HEK293 (cell line): ENCODE measurements around the gene FUBP3.

Experiments used
- GLI4 ChIP-seq: fragments of 450-650 bp; formaldehyde crosslinking; IDR thresholded peaks from 2 replicates; pipeline ENCODE4 v1.5.1; 2016; ENCODE audit warnings: missing biosample characterization, missing genetic modification characterization
- HOXC10 ChIP-seq: sonication (generic); formaldehyde crosslinking; IDR thresholded peaks from 2 replicates; pipeline ENCODE4 v1.8.1; 2023; ENCODE audit warnings: mild to moderate bottlenecking, missing genetic modification reagents
- HOXD13 ChIP-seq: sonication (generic); formaldehyde crosslinking; IDR thresholded peaks from 2 replicates; pipeline ENCODE4 v1.8.0; 2022; ENCODE audit warnings: missing genetic modification reagents, borderline replicate concordance
- MZF1 ChIP-seq: fragments of 450-650 bp; formaldehyde crosslinking; IDR thresholded peaks from 2 replicates; pipeline ENCODE4 v1.5.1; 2017; ENCODE audit warnings: missing biosample characterization, missing genetic modification characterization, borderline replicate concordance
- PATZ1 ChIP-seq: fragments of 450-650 bp; formaldehyde crosslinking; IDR thresholded peaks from 2 replicates; pipeline ENCODE4 v1.5.1; 2016; ENCODE audit warnings: missing biosample characterization, missing genetic modification characterization
- RBAK ChIP-seq: fragments of 450-650 bp; formaldehyde crosslinking; IDR thresholded peaks from 2 replicates; pipeline ENCODE4 v1.5.1; 2016; ENCODE audit warnings: missing biosample characterization, missing genetic modification characterization
- SCRT1 ChIP-seq: fragments of 450-650 bp; formaldehyde crosslinking; IDR thresholded peaks from 2 replicates; pipeline ENCODE4 v1.5.1; 2016; ENCODE audit warnings: missing biosample characterization, missing genetic modification characterization, borderline replicate concordance
- SP3 ChIP-seq: fragments of 450-650 bp; formaldehyde crosslinking; IDR thresholded peaks from 2 replicates; pipeline ENCODE4 v1.5.1; 2016; ENCODE audit warnings: missing biosample characterization, missing genetic modification characterization
- SP7 ChIP-seq: fragments of 450-650 bp; formaldehyde crosslinking; IDR thresholded peaks from 2 replicates; pipeline ENCODE4 v1.5.1; 2016; ENCODE audit warnings: missing biosample characterization, missing genetic modification characterization
- ZBTB21 ChIP-seq: fragments of 450-650 bp; formaldehyde crosslinking; IDR thresholded peaks from 2 replicates; pipeline ENCODE4 v1.5.1; 2017; ENCODE audit warnings: missing biosample characterization, missing genetic modification characterization
- ZBTB7A ChIP-seq: fragments of 450-650 bp; formaldehyde crosslinking; IDR thresholded peaks from 2 replicates; pipeline ENCODE4 v1.5.1; 2016; ENCODE audit warnings: low read depth, missing biosample characterization, missing genetic modification characterization
- ZFHX2 ChIP-seq: fragments of 450-650 bp; formaldehyde crosslinking; conservative IDR thresholded peaks from 2 replicates; pipeline ENCODE4 v1.5.1; 2016; ENCODE audit warnings: missing biosample characterization, missing genetic modification characterization
- ZFP41 ChIP-seq: fragments of 450-650 bp; formaldehyde crosslinking; IDR thresholded peaks from 2 replicates; pipeline ENCODE4 v1.5.1; 2016; ENCODE audit warnings: missing biosample characterization, missing genetic modification characterization, borderline replicate concordance
- ZNF114 ChIP-seq: fragments of 450-650 bp; formaldehyde crosslinking; IDR thresholded peaks from 2 replicates; pipeline ENCODE4 v1.5.0; 2017; ENCODE audit warnings: missing biosample characterization, missing genetic modification characterization
- ZNF121 ChIP-seq: fragments of 450-650 bp; formaldehyde crosslinking; IDR thresholded peaks from 2 replicates; pipeline ENCODE4 v1.5.1; 2016; ENCODE audit warnings: missing biosample characterization, missing genetic modification characterization
- ZNF132 ChIP-seq: fragments of 450-650 bp; formaldehyde crosslinking; IDR thresholded peaks from 2 replicates; pipeline ENCODE4 v1.5.1; 2017; ENCODE audit warnings: missing biosample characterization, missing genetic modification characterization, borderline replicate concordance
- ZNF140 ChIP-seq: fragments of 450-650 bp; formaldehyde crosslinking; IDR thresholded peaks from 2 replicates; pipeline ENCODE4 v1.5.1; 2016; ENCODE audit warnings: missing biosample characterization, missing genetic modification characterization
- ZNF174 ChIP-seq: fragments of 450-650 bp; formaldehyde crosslinking; IDR thresholded peaks from 2 replicates; pipeline ENCODE4 v1.5.0; 2017; ENCODE audit warnings: missing biosample characterization, mild to moderate bottlenecking, missing genetic modification characterization
- ZNF202 ChIP-seq: fragments of 450-650 bp; formaldehyde crosslinking; IDR thresholded peaks from 2 replicates; pipeline ENCODE4 v1.5.1; 2016; ENCODE audit warnings: missing biosample characterization, missing genetic modification characterization, borderline replicate concordance
- ZNF221 ChIP-seq: fragments of 450-650 bp; formaldehyde crosslinking; IDR thresholded peaks from 2 replicates; pipeline ENCODE4 v1.5.1; 2017; ENCODE audit warnings: missing biosample characterization, missing genetic modification characterization, borderline replicate concordance
- ZNF223 ChIP-seq: fragments of 450-650 bp; formaldehyde crosslinking; IDR thresholded peaks from 2 replicates; pipeline ENCODE4 v1.5.1; 2016; ENCODE audit warnings: missing biosample characterization, missing genetic modification characterization
- ZNF23 ChIP-seq: fragments of 450-650 bp; formaldehyde crosslinking; IDR thresholded peaks from 2 replicates; pipeline ENCODE4 v1.5.1; 2016; ENCODE audit warnings: missing biosample characterization, missing genetic modification characterization, borderline replicate concordance
- ZNF248 ChIP-seq: fragments of 450-650 bp; formaldehyde crosslinking; IDR thresholded peaks from 2 replicates; pipeline ENCODE4 v1.5.1; 2017; ENCODE audit warnings: missing biosample characterization, missing genetic modification characterization
- ZNF341 ChIP-seq: fragments of 450-650 bp; formaldehyde crosslinking; IDR thresholded peaks from 2 replicates; pipeline ENCODE4; 2016; ENCODE audit warnings: low read depth, missing biosample characterization, missing genetic modification characterization
- ZNF404 ChIP-seq: fragments of 450-650 bp; formaldehyde crosslinking; IDR thresholded peaks from 2 replicates; pipeline ENCODE4 v1.5.1; 2017; ENCODE audit warnings: missing biosample characterization, missing genetic modification characterization
- ZNF423 ChIP-seq: fragments of 450-650 bp; formaldehyde crosslinking; IDR thresholded peaks from 2 replicates; pipeline ENCODE4 v1.5.1; 2016; ENCODE audit warnings: missing biosample characterization, missing genetic modification characterization
- ZNF449 ChIP-seq: fragments of 450-650 bp; formaldehyde crosslinking; IDR thresholded peaks from 2 replicates; pipeline ENCODE4 v1.5.1; 2017; ENCODE audit warnings: missing biosample characterization, mild to moderate bottlenecking, missing genetic modification characterization, moderate library complexity
- ZNF488 ChIP-seq: fragments of 450-650 bp; formaldehyde crosslinking; IDR thresholded peaks from 2 replicates; pipeline ENCODE4 v1.5.1; 2016; ENCODE audit warnings: missing biosample characterization, missing genetic modification characterization
- ZNF501 ChIP-seq: fragments of 450-650 bp; formaldehyde crosslinking; IDR thresholded peaks from 2 replicates; pipeline ENCODE4 v1.5.1; 2016; ENCODE audit warnings: missing biosample characterization, missing genetic modification characterization
- ZNF513 ChIP-seq: fragments of 450-650 bp; IDR thresholded peaks from 2 replicates; pipeline ENCODE4 v1.5.1; 2018; ENCODE audit warnings: missing biosample characterization, missing genetic modification characterization
- ZNF521 ChIP-seq: fragments of 450-650 bp; formaldehyde crosslinking; IDR thresholded peaks from 2 replicates; pipeline ENCODE4 v1.5.1; 2017; ENCODE audit warnings: missing biosample characterization, mild to moderate bottlenecking, missing genetic modification characterization
- ZNF610 ChIP-seq: fragments of 450-650 bp; formaldehyde crosslinking; IDR thresholded peaks from 2 replicates; pipeline ENCODE4 v1.5.1; 2016; ENCODE audit warnings: missing biosample characterization, missing genetic modification characterization, borderline replicate concordance
- ZNF664 ChIP-seq: fragments of 450-650 bp; formaldehyde crosslinking; IDR thresholded peaks from 2 replicates; pipeline ENCODE4 v1.5.1; 2016; ENCODE audit warnings: missing biosample characterization, missing genetic modification characterization
- ZNF704 ChIP-seq: fragments of 450-650 bp; formaldehyde crosslinking; IDR thresholded peaks from 2 replicates; pipeline ENCODE4 v1.5.1; 2016; ENCODE audit warnings: missing biosample characterization, missing genetic modification characterization
- ZNF76 ChIP-seq: fragments of 450-650 bp; formaldehyde crosslinking; IDR thresholded peaks from 2 replicates; pipeline ENCODE4; 2016; ENCODE audit warnings: low read depth, missing biosample characterization, missing genetic modification characterization, borderline replicate concordance
- ZNF791 ChIP-seq: fragments of 450-650 bp; formaldehyde crosslinking; IDR thresholded peaks from 2 replicates; pipeline ENCODE4 v1.5.1; 2016; ENCODE audit warnings: missing biosample characterization, missing genetic modification characterization

Gene FUBP3

GRCh38 chr9:130682421-130683121, 103.2 kb downstream of the FUBP3 start (continued):
- TF ChIP-seq ZNF513 (no peak), GLI4 (tag by site-specific recombination) (no peak), ZNF76 (no peak), SP7 (tag by site-specific recombination) (peak; percentile 42; the same call in 1 of the 2 replicates), ZNF202 (tag by site-specific recombination) (no peak), ZNF23 (tag by site-specific recombination) (no peak), ZBTB21 (no peak), HOXC10 (CRISPR knock-in tag) (no peak), ZNF174 (no peak), ZNF140 (no peak), ZNF501 (no peak), SCRT1 (no peak), ZNF132 (tag by site-specific recombination) (no peak), ZNF488 (no peak), ZNF704 (tag by site-specific recombination) (no peak), ZFP41 (tag by site-specific recombination) (no peak), ZFHX2 (peak; percentile 57), ZNF248 (tag by site-specific recombination) (no peak), ZNF423 (tag by site-specific recombination) (no peak), ZNF610 (no peak), HOXD13 (CRISPR knock-in tag) (no peak), ZNF521 (tag by site-specific recombination) (no peak), ZBTB7A (peak; percentile 7; the same call in 1 of the 2 replicates), MZF1 (no peak), ZNF114 (tag by site-specific recombination) (no peak), ZNF221 (tag by site-specific recombination) (no peak), ZNF664 (no peak), ZNF449 (peak; percentile 54; the same call in 1 of the 2 replicates), SP3 (tag by site-specific recombination) (no peak), ZNF341 (peak; percentile 67), ZNF791 (no peak), ZNF121 (tag by site-specific recombination) (no peak), ZNF404 (tag by site-specific recombination) (no peak), RBAK (tag by site-specific recombination) (no peak), PATZ1 (no peak; the same call in 1 of the 2 replicates), ZNF223 (tag by site-specific recombination) (no peak)
